Amniotic stem cell (primary cell): ENCODE measurements around the gene SLC9A5.

Experiments used
- DNase-seq: peaks from one replicate; lab custom pipeline; 2025; lab: John Stamatoyannopoulos, UW

The SLC9A5 gene

DNA sequence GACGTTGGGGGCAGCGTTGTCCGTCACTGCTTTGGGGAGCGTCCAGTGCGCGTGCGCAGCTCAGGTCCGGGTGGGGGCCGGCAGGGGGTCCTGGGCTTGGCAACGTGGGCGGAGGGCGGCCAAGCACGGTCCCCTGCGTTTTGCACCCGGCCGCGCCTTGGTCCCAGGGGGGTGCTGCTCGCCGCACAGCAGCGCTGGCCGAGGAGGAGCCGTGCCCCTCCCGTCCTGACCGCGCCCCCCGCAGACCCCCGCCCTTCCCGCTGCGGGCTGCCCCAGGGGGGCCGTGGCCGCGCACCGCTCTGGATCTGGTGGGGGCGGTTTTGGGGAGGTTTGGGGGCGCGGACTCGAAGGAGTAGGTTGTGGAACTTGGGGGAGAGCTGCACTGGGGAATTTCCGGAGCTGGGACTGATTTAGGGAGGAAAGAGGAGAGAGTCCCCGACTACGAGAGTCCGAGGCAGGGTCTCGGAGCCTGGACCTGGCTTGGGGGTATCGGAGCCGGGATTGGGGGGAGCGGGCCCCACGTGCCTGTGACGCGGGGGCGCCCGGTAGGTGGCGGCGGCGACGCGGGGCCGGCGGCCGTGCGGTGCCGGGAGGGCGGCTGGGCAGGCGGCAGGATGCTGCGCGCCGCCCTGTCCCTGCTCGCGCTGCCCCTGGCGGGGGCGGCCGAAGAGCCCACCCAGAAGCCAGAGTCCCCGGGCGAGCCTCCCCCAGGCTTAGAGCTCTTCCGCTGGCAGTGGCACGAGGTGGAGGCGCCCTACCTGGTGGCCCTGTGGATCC is at the start of gene SLC9A5:
Gene SLC9A5 (plus strand): TSS at position 579 of the 777 bp plus-strand sequence. CDS start 36 bp downstream, at position 615.
- DNase-seq = no peak

- no peak for DNase-seq
Measured at GRCh38 chr16:67199011-67199807, 49.6 kb upstream of the SLC9A5 start, which contains the start of gene ELMO3. Gene ELMO3 (plus strand): TSS chr16:67199131. CDS start chr16:67199327, 196 bp downstream.

- DNase-seq = no peak
Measured at GRCh38 chr16:67199808-67200198, 49.0 kb upstream of the SLC9A5 start.

GRCh38 chr16:67200491-67200890 is 48.3 kb upstream of the SLC9A5 start:
- no peak for DNase-seq

- DNase-seq = no peak
Measured at GRCh38 chr16:67201411-67202345, 47.1 kb upstream of the SLC9A5 start.

- DNase-seq = no peak
Measured at GRCh38 chr16:67202426-67202825, 46.4 kb upstream of the SLC9A5 start.

GRCh38 chr16:67202956-67203493 is 45.8 kb upstream of the SLC9A5 start:
- no peak for DNase-seq

- DNase-seq = no peak
Measured at GRCh38 chr16:67204076-67204475, 44.7 kb upstream of the SLC9A5 start.

GRCh38 chr16:67206129-67206837 is 42.5 kb upstream of the SLC9A5 start:
- no peak for DNase-seq

DNA sequence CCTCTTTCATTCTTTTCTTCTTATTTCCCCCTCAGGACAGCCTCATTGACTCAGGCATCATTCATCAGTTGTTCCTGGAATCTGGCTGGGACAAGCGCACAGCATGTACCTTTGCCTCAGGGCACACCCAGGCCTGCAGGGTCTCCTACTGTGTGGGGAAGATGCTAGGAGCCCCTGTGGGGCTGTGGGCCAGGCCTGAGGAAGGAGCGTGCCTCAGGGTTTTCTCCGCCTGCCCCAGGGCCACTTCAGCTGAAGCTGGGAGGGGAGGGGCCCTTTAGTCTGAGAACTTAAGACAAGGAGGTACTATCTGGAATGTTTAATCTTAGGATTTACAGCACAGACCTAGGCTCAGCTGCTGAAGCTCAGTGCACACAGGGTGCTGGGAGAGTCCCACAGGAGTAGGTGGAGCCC is 41.9 kb upstream of the SLC9A5 start:
- no peak for DNase-seq

DNA sequence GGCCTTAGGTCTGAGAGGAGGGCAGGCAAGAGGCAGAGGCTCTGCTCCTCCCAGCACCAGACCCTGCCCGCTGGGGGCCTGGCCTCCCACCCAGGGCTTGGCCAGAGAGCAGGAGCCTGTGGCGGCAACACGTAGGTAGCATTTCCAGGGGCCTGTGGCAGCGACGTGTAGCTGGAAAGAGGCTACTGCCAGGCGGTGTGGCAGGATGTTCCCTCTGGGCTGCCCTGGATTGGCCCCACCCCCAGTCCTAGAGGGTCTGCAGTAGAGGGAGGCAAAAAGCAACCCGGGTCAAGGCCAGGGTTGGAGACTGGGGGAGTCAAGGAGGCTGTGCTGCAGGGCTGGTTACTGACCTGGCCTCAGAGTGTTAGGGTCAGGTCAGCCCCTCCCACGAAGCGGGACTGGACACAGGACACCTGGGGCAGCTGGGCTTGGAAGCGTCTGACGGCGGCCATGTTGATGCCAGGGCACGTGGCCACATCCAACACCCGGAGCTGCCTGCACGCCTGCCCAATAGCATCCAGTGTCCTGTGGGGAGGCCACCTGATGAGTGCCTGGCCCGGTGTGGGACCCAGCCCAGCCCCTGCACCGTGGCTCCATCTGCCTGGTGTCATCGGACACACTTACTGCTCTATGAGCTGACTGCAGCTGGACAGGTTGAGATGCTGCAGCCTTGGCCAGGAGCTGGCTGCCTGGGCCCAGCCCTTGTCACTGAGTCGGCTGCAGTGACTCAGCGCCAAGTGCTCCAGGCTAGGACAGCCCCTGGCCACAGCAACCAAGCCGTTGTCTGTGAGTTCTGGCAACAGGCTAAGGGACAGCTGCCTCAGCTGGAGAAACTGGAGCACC is 41.3 kb upstream of the SLC9A5 start:
- DNase-seq = no peak

- no peak for DNase-seq
Measured at GRCh38 chr16:67208154-67208896, 40.5 kb upstream of the SLC9A5 start.

GRCh38 chr16:67209565-67209964 is 39.2 kb upstream of the SLC9A5 start:
- no peak for DNase-seq

DNA sequence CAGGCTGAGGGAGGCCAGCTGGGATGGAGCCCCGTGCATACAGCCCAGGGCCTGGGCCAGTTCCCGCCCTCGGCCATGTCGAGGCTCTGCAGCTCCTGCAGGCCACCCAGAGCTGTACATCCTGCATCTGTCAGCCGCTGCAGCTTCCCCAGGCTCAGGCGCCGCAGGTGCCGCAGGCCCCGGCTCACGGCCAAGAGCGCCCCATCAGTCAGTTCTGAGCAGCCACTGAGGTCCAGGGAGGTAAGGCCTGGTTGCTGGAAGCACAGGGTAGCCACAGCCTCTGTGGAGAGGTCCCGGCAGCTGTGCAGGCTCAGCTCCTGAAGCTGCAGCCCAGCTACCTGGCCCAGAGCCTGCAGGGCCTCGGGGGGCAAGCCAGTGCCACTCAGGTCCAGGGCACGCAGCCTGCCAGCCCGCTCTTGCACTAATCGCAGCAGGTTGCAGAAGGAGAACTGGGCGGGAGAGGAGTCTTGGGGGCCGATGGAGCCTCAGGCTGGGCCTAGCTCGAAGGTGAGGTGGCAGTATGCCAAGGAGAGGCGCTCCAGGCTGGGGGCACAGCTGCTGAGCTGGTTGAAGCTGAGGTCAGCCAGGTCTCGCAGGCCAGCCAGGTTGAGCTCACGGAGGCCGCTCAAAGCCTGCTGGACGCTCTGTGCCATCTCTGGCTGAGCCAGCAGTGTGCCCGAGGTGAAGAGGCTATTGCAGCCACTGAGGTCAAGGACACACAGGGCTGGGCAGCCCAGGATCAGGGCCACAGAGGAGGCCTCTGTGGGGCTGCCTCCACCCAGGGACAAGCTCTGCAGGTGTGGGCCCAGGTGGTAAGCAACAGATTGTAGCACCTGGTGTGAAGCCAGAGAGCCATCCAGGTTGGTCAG is 38.5 kb upstream of the SLC9A5 start:
- DNase-seq = no peak

DNA sequence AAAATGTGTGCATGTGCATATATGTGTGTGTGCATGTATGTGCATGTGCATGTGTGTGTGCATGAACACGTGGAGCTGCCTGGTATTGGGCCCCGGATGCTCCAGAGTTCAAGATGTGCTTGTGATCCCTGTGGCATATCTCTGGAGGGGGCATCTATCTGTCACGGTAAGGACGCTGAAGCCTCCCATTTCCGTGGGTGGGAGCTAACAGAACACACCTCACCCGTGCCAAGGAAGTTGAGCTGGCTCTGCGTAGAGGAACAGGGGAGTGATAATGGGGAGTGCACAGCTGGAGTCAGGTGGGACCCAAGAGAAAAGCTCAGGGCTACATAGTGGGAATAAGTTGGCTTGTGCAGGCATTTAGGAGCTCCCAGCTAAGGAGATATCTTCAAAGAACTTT is 37.1 kb upstream of the SLC9A5 start:
- DNase-seq = no peak

GRCh38 chr16:67212766-67213165 is 36.0 kb upstream of the SLC9A5 start:
- DNase-seq = no peak

GRCh38 chr16:67213197-67214019 is 35.4 kb upstream of the SLC9A5 start:
- no peak for DNase-seq

DNA sequence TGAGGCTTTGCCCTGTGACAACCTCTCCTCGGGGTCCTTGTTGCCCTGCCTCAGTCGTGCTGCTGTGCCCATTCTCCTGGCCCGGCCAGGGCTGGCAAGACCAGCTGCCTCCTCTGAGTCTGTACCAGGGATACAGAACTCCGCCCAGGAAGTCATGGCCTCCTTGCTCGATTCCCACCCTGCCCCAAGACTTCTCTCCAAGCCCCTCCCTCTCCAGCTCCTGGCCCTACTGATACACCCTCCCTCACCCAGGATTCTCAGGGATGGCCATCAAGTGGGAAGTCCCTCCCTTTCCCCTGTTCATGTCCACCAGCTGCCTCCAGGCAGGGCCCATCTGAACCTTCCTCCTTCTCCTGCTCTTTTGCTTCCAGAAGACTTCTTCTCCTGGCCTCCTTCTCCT is 33.1 kb upstream of the SLC9A5 start:
- no peak for DNase-seq
